HG02763 (cell line): Measurements from ENCODE around the gene FASN.
"Not testable (repeated sequence)": the region's sequence is repeated elsewhere in the genome, so short reads cannot be mapped to it uniquely, and the experiment has no call there.

ENCODE experiments used
- ATAC-seq: cut with Tn5 transposase; IDR thresholded peaks from one replicate; pipeline ENCODE4 v1.9.1; 2021; ENCODE audit warnings: mild to moderate bottlenecking, moderate library complexity; ENCODE audit not compliant: unreplicated experiment

Gene FASN

DNA sequence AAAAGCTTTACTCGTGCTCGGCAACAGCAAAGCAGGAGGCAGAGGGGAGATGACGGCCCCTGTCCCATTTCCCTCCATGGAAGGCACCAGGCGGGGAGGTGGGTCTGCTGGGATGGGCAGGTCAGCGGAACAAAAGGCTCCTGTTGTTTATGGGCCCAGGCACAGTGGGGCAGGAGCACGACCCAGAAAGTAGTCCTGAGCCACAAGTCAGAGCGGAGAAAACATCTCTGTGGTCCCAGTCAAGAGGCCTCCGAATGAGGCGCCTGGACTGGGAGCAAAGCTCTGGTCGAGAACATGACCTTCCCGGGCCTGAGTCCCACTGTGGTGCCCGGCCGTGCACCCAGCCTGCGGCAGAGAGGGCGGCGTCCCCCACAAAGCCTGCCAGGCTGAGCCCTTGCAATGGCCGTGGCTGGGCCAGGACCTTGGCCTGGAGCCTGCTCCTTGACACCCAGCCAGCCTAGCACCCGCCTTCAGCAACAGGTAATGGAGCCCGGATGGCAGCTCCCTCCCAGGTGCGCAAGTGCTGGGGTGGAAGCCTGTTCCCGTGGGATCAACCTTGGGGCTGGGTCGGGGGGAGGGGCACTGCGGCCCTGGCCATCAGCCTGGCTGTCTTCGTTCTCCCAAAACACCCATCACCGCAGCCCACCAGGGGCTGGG is 50.0 kb downstream of the FASN start:
- no peak for ATAC-seq

- ATAC-seq: no peak
These were observed 50.7 kb downstream of the FASN start for GRCh38 chr17:82047379-82047778.

- no peak for ATAC-seq
These were observed 51.1 kb downstream of the FASN start for GRCh38 chr17:82046903-82047302.

DNA sequence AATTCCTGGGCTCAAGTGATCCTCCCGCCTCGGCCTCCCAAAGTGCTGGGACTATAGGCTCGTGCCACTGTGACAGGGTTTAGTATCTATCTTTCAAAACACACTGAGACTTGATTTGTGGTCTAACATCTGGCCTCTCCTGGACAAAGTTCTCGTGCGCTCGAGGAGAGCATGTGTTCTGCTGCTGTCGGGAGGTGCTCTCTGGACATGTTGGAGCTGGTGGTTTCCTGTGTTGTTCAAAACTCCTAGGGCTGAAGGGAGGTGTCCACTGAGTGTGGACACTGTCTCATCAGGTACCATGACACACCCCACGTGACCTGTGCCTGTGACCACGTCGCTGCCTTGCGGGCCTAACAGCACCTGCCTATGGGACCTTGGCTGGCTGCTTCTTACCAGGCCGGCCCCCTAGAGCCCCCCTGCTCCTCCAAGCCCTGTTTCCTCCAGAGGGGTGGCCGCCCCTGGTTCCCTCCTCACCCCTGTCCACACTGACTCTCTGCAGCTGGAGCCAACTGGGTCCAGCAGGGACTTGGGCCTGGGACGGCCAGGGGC is 52.0 kb downstream of the FASN start:
- ATAC-seq: no peak

DNA sequence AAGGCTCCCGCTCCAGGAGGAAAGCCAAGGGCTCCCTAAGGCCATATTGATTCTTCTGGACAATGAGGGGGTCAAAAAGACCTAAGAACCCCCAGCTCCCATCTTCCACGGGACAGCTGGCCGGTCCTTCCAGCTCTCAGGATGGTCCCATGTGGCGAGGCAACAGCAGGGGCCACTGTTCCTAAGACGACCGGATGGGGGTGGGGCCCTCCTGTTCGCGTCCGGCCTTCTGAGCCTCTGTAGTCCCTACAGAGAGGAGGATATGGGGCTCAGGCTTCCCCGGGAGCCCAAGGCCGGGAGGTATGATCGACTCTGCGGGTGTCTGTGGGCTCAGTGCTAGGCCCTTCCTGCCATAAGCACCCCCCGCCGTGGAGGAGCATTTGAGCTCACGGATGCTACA is 54.5 kb downstream of the FASN start:
- no peak for ATAC-seq

DNA sequence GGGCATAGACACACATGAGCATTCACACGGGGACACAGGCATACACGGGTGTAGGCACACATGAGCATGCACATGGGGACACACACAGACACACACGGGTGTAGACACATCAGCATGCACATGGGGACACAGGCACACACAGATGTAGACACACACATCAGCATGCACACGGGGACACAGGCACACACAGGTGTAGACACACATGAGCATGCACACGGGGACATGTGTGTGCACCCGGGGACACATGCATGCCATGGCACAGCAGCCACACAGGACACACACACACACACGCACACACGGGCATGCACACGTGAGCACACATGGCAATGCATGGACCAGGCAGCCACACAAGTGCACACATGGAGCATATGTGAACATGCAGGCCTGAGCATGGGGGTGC is 55.4 kb downstream of the FASN start:
- no peak for ATAC-seq

DNA sequence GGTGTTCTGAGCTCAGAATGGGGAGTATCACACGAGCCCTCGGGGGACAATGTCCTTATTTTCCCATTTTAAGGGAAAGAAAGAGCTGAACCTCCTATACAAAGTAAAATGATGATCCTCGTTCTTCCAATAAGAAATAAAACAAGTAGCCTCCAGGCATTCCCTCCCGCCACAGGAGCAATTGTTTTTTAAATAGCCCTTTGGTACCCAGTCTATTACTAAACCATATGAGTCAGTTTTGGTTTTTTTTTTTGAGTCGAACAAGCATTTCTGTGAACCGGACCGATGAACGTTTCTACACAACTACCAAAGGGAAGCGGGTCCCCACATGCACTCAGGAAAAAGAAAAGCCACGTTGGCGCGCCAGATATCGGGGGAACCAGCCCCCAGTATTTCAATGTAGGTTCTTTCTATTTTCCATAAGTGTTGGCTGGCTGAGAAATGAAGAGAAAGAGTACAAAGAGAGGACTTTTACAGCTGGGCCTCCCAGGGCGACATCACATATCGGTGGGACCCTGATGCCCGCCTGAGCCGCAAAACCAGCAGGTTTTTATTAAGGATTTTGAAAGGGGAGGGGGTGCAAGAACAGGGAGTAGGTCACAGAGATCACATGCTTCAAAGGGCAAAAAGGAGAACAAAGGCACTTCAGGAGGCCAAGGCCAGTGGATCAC is 56.8 kb downstream of the FASN start:
- no peak for ATAC-seq

DNA sequence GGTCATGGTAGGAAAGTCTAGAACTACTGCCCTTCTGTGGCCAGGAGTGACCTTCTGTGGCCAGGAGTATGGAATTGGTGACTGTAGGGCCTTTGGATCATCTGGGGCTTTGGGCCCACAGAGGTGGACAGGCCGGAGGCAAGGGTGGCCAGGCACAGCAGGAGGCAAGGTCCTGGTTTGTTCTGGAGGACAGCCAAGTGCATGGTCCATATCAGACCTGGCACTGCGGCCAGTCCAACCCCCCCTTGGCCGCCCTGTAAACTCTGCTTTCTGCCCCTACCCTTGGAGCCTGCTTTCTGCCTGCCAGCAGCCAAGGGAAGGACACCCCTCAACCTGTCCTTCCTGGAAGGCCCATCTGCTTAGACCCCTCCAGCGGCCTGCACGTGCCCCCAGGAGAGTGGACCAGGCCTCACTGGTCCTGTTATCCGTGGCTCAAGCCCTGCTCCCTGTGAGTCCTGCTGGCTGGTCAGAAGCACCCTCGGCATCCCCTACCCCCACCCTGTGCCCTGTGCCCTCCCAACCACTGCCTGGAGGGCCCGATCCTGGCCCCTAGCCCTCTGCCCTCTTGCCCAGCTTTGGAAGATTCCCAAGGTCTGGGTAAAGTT is 58.2 kb downstream of the FASN start:
- no peak for ATAC-seq

DNA sequence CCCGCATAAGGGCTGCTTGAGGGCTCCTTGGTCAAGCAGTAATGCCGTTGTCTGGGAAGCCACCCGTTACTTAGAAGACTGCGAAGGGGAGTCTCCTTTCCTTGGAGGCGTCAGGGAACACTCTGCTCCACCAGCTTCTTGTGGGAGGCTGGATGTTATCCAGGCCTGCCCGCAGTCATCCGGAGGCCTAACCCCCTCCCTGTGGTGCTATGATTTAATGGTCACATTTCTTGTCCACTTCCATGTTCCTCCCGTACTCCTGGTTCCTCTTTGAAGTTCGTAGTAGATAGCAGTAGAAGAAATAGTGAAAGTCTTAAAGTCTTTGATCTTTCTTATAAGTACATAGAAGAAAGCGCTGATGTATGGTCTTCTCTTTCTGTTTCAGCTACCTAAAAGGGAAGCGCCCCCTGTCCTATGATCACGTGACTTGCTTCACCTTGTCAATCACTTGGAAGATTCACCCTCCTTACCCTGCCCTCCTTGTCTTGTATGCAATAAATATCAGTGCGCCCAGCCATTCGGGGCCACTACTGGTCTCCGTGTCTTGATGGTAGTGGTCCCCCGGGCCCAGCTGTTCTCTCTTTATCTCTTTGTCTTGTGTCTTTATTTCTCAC is 59.1 kb downstream of the FASN start:
- not testable (repeated sequence) for ATAC-seq

GRCh38 chr17:82037889-82038195 is 60.2 kb downstream of the FASN start:
- no peak for ATAC-seq

DNA sequence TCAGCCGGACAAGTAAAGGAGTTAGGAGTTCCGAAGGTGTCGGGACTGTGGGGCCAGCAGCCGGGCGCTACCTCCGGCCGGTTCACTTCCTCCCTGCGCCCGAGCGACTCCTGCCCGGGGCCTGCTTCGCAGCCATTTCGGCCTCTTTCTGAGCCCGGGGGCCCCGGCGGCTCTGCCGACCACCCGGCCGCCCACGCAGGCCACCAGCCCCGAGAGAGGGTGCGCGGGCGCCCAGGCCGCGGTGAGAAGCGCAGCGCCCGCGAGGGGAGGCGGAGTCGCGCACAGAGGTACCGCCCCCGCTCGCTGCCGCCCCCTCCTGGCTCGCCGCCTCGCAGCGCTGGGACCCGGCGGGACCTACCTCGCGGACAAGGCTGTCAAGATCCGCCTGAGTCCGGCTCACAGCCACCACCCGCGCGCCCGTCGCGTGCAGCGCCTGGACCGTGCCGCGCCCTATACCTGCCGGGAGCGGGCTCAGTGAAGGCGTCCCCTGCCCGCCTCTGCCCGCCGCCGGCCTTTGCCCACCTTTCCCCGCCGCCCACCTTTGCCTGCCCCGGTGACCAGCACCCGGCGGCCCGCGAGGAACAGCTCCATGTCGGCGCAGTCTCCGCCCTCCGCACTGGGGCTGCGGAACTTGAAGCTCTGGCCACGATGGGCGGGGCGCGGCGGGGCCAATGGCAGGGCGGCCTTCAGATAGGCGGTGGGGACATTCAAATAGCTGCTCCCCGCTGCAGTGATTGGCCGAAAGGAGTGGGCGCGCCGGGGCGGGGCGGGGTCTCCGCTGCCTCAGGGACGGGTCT is 60.7 kb downstream of the FASN start, which contains the start of gene DCXR:
Gene DCXR (minus strand): TSS at position 606 of the 797 bp plus-strand sequence. CDS start 15 bp downstream, at position 591.
- ATAC-seq: peak; percentile 88

DNA sequence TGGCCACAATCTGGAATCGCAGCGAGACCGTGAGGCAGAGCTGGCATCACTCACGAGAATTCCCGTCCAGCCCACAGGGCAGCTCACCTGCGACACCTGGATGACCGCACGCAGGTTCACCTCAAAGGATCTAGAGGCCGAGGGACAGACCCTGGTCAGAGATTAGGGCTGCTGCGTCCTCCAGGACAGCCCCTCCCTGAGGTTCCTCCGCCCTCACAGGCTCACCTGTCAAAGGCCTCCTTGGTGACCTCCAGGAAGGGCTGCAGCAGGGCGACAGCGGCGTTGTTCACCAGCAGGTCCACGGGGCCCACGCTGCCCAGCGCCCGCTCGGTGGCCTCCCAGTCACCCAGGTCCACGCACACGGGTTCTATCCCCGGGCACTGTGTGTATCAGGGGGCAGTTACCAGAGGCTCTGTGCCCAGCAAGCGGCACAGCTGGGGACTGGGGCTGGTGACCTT is 61.4 kb downstream of the FASN start:
- ATAC-seq: no peak

DNA sequence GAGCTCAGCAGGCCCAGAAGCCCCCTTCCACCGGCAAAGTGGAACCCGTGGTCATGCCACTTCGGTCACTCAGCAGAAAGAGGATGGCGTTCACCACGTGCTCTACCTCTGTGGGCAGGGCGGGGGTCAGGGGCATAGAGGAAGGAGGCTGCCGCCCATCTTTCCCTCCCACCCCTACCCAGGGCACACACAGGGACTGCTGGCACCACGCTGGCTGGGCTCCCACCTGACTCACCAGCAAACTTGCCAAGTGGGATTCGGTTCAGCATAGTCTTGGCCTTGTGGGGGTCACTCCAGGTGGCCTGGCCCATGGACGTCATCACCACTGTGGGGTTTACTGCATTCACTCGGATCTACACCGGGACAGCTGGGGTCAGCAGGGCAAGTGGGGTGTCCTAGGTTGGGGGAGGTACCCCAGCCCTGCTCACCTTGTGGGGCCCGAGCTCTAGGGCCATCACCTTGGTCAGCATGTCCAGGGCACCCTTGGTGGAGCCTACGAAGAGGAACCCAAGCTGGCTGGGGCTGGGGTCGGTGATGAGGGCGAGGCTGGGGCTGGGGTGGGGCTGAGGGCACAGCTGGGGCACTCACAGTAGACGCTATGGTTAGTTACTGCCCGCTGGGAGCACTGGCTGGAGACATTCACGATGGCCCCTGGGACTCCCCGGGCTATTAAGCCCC is 61.9 kb downstream of the FASN start:
- no peak for ATAC-seq

- ATAC-seq: no peak
These were observed 62.5 kb downstream of the FASN start for GRCh38 chr17:82035488-82035887.

DNA sequence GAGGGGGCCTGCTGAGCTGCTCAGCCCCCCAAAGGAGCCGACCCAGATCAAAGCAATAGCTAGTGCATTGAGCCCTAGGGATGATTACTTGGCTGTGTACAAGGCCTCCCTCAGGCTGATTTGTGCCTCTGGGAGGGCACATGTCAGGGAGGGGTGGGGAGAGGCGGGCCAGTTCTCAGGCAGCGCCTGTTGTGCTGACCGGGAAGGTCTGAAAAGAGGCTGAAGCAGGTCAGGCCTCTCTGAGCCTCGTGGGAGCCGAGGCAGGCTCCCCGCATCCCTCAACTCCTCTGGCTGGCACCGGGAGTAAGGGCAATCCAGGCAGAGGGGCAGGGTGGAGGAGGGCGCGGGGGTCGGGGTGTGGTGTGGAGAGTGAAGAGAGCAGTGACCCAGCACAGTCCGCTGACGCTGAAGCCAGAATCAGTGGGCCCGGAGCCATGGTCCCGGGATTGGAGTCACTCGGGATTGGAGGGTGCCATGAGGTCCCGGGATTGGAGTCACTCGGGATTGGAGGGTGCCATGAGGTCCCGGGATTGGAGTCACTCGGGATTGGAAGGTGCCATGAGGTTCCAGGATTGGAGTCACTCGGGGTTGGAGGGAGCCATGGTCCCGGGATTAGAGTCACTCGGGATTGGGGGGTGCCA is 63.5 kb downstream of the FASN start:
- ATAC-seq: no peak

DNA sequence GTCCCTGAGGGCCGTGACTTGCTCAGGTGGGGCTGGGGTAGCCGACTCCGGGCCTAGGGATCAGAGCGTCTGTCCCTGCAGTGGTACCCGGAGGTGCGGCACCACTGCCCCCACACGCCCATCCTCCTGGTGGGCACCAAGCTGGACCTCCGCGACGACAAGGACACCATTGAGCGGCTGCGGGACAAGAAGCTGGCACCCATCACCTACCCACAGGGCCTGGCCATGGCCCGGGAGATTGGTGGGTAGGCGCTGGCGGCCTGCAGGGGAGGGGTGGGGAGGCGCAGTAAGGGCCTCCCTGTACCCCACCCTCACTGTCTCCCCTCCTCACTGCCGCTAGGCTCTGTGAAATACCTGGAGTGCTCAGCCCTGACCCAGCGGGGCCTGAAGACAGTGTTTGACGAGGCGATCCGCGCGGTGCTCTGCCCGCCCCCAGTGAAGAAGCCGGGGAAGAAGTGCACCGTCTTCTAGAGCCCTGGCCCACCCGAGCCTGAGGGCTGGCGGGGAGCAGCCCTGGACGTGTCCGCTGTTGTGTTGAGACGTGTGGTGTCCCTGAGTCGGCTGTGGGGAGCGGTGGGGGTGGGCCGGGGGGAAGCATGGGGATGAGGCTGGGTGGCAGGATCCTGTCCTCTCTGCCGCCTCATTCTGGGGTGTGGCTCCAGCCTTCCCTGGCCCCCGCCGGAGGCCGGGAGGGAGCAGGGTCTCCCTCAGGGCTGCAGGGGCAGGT is 64.5 kb downstream of the FASN start:
- no peak for ATAC-seq

DNA sequence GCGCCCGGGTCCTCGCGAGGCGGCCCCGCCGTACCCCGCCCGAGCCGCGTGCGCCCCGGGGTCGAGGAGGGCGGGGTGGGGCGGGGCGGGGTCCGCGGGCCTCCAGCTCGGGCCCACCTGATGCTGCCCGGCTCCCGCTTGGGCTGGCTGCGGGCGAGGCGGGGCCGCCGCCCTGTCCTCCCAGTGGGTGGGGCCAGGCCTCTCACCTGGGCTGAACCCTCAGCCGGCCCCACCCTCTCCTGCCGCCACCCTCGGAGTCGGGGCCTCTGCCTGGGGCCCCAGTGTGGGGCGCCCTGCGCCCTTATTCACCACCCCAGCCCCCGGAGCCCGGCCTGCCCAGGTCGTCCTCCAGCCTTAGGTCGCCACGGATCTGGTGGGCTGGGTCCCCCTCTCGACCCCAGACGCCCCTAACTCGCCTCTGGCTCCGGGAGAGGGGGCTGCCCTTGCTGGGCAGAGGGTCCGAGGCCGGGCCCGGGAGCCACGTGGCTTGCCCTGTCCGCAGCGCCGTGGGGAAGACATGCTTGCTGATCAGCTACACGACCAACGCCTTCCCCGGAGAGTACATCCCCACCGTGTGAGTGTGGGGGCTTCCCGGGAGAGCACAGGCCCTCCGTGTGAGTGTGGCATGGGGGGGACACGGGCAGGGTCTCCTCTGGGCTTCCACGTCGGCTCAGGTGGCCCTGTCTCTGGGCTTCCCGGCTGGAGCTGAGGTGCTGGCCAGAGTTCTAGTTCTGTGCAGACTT is 66.0 kb downstream of the FASN start:
- no peak for ATAC-seq

GRCh38 chr17:82031303-82031884 is 66.6 kb downstream of the FASN start, which contains the start of gene RAC3:
Gene RAC3 (plus strand): TSS chr17:82031678. CDS start chr17:82031762, 84 bp downstream.
- ATAC-seq: no peak
